GM12892 (cell line): ENCODE measurements around the gene HIVEP3.

Source experiments
- POLR2A ChIP-seq: IDR thresholded peaks from 2 replicates; pipeline ENCODE4 v1.6.1; 2011; ENCODE audit warnings: low read depth, low read length, control low read depth
- POLR2AphosphoS5 ChIP-seq: IDR thresholded peaks from 2 replicates; pipeline ENCODE4 v1.6.1; 2011; ENCODE audit warnings: low read depth, low read length, control low read depth

DNA sequence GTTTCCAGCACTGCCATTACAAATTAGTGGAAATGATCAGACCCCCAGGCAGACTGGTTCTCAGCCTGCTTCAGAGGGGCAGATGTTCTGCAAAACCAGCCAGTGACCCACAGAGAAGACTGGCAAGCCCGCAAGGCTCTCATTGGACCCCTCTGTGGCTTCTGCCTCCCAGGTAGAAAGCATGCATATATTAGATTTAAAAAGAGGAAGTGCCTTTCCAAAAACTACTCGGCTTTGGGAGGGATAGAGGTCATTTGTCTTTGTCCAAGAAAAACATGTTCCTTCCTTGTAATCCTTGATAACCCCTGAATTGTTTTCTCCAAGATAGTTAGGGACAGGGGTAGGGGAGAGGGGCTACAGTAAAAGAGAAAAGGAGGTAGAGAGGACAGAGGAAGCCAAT is 11.8 kb downstream of the HIVEP3 start:
- TF ChIP-seq POLR2AphosphoS5 (no peak), POLR2A (no peak)
